B cell (primary cell): Measurements from ENCODE around the gene SUSD4.

Experiments used
- CTCF ChIP-seq: fragments of 200-600 bp; IDR thresholded peaks from one replicate; pipeline ENCODE4 v1.8.0; 2022; ENCODE audit warnings: antibody characterized with exemption, mild to moderate bottlenecking
- EZH2 ChIP-seq: IDR thresholded peaks from 2 replicates; pipeline ENCODE4 v1.6.1; 2012; ENCODE audit warnings: borderline replicate concordance, low read depth, mild to moderate bottlenecking, moderate library complexity, low read length; ENCODE audit not compliant: insufficient read depth, poor library complexity, severe bottlenecking

GRCh38 chr1:223319398-223319797 is 44.6 kb downstream of the SUSD4 start:
- no peak for TF ChIP-seq CTCF
- no peak for TF ChIP-seq EZH2
